Activated T-cell treated with anti-CD3 and anti-CD28 coated beads, Interleukin-2, amount 50 U/mL, for 4 hours (primary cell): ENCODE measurements around the gene EIF1B. TPM values are rescaled to one million over a fixed set of nuclear protein-coding genes. Genes with fewer than 3 reads are reported as not detected.

Experiments
- ATAC-seq, 2 donors: fragments of 200-7000 bp; cut with Tn5 transposase; one replicate each; pipeline ENCODE4 v1.10.0; 2021
- DNase-seq: peaks from one replicate; pipeline ENCODE4 v3.0.0-alpha.2; 2020
- H3K27me3 Mint-ChIP-seq: one replicate; pipeline ENCODE4 v1.8.0; 2021; ENCODE audit warnings: low read depth, mixed read lengths
- H3K36me3 Mint-ChIP-seq: one replicate; pipeline ENCODE4 v1.8.0; 2022; ENCODE audit warnings: mixed read lengths; ENCODE audit not compliant: insufficient read depth
- H3K4me1 Mint-ChIP-seq: one replicate; pipeline ENCODE4 v1.8.0; 2021; ENCODE audit warnings: low read depth, mixed read lengths
- H3K4me3 Mint-ChIP-seq: one replicate; pipeline ENCODE4 v1.8.0; 2021; ENCODE audit warnings: mild to moderate bottlenecking, moderate library complexity, mixed read lengths
- H3K9me3 Mint-ChIP-seq: one replicate; pipeline ENCODE4 v1.8.0; 2021; ENCODE audit warnings: mixed read lengths
- total RNA-seq, 3 donors: library from RNA; stranded (reverse); gene quantifications; one replicate each; pipeline ENCODE4 v1.2.1, GENCODE V29; 2021

The EIF1B gene
- total RNA-seq, 3 donors from 2014 or later = 83.4 to 87.0 (median 83.5) TPM

DNA sequence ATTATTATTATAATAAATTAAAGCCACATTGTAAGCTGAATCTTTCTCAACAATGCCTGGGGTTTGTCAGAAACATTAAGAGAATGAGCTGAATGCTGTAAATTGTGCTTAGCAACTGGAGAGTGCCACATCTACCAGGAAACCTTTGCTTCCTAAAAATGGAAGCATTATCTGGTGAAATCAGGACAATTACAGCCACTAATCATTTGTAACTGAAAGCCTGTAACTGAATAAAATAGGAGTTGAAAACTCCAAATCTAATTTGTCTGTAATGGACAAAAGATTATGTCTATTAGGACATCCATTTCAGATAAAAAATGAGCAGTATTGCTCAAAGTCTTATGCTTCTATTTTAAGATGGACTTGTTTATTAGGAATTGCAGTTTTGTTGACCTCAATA is 32.2 kb downstream of the EIF1B start:
- Mint-ChIP-seq H3K36me3 (no peaks in the 10 kb centered on the region), H3K27me3 (peaks cover 2% of the 10 kb centered on the region), H3K4me3 (no peak overlapping the region), H3K9me3 (no peaks in the 10 kb centered on the region), H3K4me1 (peaks cover 3% of the 10 kb centered on the region)
- DNase-seq = no peak
- ATAC-seq = no peak

DNA sequence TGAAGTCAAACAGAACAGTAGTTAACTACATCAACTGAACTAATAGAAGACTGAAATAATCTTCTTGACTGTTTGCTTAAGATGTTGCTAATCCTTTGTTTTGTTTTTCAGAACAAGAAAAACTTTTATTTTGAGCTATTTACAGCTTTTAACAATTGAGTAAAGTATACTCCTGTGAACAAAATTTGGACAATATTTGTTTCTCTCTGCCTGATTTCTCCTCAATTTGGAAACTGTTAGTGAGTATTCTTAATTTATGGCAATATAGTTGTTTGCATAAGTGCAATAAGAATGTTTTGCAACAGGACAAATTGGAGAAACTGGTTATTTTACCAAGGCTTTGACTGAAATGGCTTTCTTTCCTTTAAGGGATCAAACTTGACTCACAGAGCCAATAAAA is 41.0 kb downstream of the EIF1B start:
- no peaks in the 10 kb centered on the region for H3K4me1 Mint-ChIP-seq
- no peak overlapping the region for H3K4me3 Mint-ChIP-seq
- no peak for ATAC-seq

DNA sequence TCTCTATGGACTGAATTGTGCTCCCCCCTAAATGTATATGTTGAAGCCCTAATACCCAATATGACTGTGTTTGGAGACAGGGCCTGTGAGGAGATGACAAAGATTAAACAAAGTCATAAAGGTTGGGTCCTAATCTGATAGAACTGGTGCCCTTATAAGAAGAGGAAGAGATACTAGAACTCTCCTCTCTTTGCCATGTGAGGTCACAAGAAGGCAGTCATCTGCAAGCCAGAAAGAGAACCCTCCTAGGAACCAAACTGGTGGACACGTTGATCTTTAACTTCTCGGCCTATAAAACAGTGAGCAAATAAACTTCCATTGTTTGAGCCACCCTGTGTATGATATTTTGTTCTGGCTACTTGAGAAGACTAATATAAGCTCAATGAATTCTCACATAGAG is 45.9 kb downstream of the EIF1B start:
- no peak for DNase-seq
- H3K4me1 Mint-ChIP-seq = no peaks in the 10 kb centered on the region
- H3K27me3 Mint-ChIP-seq = peaks cover 17% of the 10 kb centered on the region
- H3K4me3 Mint-ChIP-seq = no peak overlapping the region
- H3K36me3 Mint-ChIP-seq = no peaks in the 10 kb centered on the region
- peaks cover 5% of the 10 kb centered on the region for H3K9me3 Mint-ChIP-seq
- no peak for ATAC-seq

More for the DNA sequence above, 41.0 kb downstream of the EIF1B start:
- Mint-ChIP-seq H3K36me3 (no peaks in the 10 kb centered on the region), H3K9me3 (peaks cover 5% of the 10 kb centered on the region), H3K27me3 (peaks cover 21% of the 10 kb centered on the region)
- DNase-seq = no peak

DNA sequence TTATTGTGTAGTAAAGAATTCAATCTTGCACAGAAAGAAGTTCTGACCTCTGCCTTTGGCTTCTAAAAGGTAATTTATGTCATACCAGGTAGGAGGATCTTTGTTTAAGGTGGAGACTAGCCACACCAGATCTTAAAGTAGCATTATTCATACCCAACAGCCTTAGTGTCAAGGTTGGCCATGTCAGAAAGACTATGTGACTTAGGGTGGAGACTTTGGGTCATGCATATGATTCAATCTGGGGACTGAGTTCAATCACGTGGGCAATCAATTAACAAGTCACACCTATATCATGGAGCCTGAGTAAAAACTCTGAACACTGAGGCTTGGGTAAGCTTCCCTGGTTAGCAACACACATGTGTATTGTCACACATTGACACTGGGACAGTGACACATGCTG is 48.9 kb downstream of the EIF1B start:
- DNase-seq (no peak), ATAC-seq (no peak)
- H3K27me3 Mint-ChIP-seq = peaks cover 13% of the 10 kb centered on the region
- no peaks in the 10 kb centered on the region for H3K9me3 Mint-ChIP-seq
- H3K36me3 Mint-ChIP-seq = no peaks in the 10 kb centered on the region
- H3K4me1 Mint-ChIP-seq = no peaks in the 10 kb centered on the region
- H3K4me3 Mint-ChIP-seq = no peak overlapping the region

Other genes with a start within 250 kb of the EIF1B start
- gene ENTPD3, start 77.5 kb downstream of the EIF1B start, total RNA-seq = not detected
- gene RPL14, start 147.6 kb downstream of the EIF1B start, total RNA-seq = 1,000 to 10,000 TPM; 3,658 to 4,119 (median 4,117) TPM
- gene ZNF619, start 167.4 kb downstream of the EIF1B start, total RNA-seq = 1 to 10 TPM; 3.0 to 4.4 (median 3.0) TPM
- 1 to 10 TPM; 3.1 to 3.2 (median 3.2) TPM for gene ZNF620, start 196.3 kb downstream of the EIF1B start, total RNA-seq
- 10 to 100 TPM; 10.4 to 11.8 (median 11.1) TPM for gene ZNF621, start 215.3 kb downstream of the EIF1B start, total RNA-seq